Fibroblast of lung (primary cell): ENCODE data around the gene MEP1A.

Experiments
- EZH2 ChIP-seq: IDR thresholded peaks from 2 replicates; pipeline ENCODE4 v1.5.1; 2012; ENCODE audit warnings: low read length, control low read depth, mild to moderate bottlenecking; ENCODE audit errors: missing control alignments
- TF ChIP-seq, protein P1 (sequence below), 2 donors: IDR thresholded peaks in 1 of 2; conservative IDR thresholded peaks in 1 of 2; 1 replicate in 1 of 2; 2 replicates in 1 of 2; pipeline ENCODE4 v1.5.1; 2011 to 2012; ENCODE audit warnings: low read length in 2 of 2, control low read depth in 1 of 2, inconsistent platforms in 1 of 2, low read depth in 1 of 2, mild to moderate bottlenecking in 1 of 2

DNA sequence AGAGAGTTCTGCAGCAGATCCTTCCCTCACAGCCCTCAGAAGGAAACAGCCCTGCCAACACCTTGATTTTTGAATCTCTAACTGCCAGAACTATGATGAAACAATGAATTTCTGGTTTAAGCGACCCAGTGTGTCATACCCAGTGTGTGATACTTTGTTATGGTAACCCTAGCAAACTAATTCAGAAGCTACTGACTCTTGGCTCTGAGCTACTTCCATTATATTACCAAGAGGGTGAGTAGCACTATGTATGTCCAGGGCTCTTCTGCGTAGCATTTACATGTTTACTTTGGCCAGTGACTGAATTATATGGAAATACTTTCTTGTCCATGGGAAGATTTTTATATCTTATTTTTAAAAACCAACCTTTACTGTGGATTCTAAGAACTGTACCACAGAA is 29.7 kb upstream of the MEP1A start:
- TF ChIP-seq EZH2, result no peak
- TF ChIP-seq, protein P1, sequence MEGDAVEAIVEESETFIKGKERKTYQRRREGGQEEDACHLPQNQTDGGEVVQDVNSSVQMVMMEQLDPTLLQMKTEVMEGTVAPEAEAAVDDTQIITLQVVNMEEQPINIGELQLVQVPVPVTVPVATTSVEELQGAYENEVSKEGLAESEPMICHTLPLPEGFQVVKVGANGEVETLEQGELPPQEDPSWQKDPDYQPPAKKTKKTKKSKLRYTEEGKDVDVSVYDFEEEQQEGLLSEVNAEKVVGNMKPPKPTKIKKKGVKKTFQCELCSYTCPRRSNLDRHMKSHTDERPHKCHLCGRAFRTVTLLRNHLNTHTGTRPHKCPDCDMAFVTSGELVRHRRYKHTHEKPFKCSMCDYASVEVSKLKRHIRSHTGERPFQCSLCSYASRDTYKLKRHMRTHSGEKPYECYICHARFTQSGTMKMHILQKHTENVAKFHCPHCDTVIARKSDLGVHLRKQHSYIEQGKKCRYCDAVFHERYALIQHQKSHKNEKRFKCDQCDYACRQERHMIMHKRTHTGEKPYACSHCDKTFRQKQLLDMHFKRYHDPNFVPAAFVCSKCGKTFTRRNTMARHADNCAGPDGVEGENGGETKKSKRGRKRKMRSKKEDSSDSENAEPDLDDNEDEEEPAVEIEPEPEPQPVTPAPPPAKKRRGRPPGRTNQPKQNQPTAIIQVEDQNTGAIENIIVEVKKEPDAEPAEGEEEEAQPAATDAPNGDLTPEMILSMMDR (conservative IDR thresholded peaks at IDR 0.05 in 1 of 2, IDR thresholded peaks at IDR 0.05 in 1 of 2; ENCODE audit: low read depth in 1 of 2, low read length in 2 of 2), result no peak
